ENCODE results near the gene RHD.
"Not testable (repeated sequence)": the region's sequence is repeated elsewhere in the genome, so short reads cannot be mapped to it uniquely, and the experiment has no call there.

RHD gene

GRCh38 chr1:25356441-25356840 is 84.1 kb downstream of the RHD start:
- no peak for DNase-seq (ENCODE audit: low read depth)

- no peak for DNase-seq (ENCODE audit: low read depth)
Measured at GRCh38 chr1:25356848-25357247, 84.5 kb downstream of the RHD start.

- no peak for DNase-seq (ENCODE audit: low read depth)
Measured at GRCh38 chr1:25360596-25361581, 88.6 kb downstream of the RHD start.

DNA sequence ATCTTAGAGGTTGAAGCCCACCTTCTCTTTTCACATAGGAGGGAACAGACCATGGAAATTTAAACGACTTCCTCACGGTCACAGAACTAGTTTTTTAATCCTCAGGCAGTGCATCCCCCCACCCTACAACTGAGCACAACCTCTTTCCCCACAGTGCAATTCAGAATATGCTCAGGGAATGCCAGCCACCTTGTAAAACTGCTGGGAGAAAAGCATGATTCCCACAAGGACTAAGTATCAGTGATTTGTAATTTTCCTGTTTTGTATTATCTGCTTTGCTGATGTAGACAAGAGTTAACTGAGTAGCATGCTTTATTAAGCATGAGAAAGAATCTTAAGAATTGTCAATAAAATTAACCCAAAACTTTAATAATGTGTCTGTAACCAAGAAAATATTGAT is 89.6 kb downstream of the RHD start:
- DNase-seq (ENCODE audit: low read depth): no peak

DNA sequence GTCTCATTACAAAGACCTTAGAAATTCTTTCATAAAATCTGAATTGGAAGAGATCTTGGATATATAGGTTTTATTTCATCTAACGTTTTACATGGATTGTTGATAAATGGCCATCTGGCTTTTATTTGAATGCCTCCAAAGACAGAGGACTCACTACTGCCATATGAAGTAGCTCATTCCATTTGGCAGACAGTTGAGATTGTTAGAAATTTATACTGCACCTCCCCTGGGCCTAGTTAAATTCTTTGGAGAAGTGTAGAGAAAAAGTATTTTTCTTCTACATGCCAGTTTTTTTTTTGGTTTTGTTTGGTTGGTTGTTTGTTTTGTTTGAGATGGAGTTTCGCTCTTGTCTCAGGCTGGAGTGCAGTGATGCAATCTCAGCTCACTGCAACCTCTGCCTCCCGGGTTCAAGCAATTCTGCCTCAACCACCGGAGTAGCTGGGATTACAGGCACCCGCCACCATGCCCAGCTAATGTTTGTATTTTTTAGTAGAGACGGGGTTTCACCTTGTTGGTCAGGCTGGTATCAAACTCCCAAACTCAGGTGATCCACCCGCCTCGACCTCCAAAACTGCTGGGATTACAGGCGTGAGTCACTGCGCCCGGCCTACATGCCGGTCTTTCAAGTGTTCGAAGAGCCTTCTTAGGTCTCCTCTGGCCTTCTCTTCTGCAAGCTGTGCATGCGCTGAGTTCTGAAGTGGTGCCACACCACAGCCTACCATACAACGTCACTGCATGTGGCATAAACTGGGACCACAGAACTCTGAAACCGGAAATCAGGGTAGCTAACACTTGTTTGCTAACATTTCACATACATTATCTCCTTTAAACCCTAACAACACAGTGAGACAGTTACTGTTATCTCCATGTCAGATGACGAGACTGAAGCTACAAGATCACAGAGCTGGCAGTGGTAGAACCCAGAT is 90.6 kb downstream of the RHD start:
- not testable (repeated sequence) for DNase-seq (ENCODE audit: low read depth)

DNA sequence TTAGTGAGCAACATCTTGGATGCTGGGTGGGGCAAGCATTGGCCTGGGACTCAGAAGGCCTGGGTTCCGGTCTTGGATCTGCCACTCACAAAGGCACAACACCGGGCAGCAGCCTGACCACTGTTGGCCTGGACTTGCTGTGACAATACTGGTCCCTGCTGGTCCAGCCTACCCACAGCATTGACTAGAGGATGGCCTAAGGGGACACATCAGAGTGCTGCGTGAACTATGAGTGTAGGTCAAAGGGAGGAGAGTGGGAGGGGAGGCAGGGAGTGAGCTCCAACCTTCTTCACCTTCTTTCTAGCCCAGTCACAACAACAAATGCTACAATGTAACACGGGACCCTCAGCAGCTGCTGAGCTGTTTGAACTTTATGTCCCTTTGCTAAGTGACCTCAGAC is 96.9 kb downstream of the RHD start:
- DNase-seq (ENCODE audit: low read depth): no peak

GRCh38 chr1:25369691-25370271 is 97.5 kb downstream of the RHD start:
- not testable (repeated sequence) for DNase-seq (ENCODE audit: low read depth)

GRCh38 chr1:25371757-25372156 is 99.4 kb downstream of the RHD start:
- not testable (repeated sequence) for DNase-seq (ENCODE audit: low read depth)

- DNase-seq (ENCODE audit: low read depth): not testable (repeated sequence)
Measured at GRCh38 chr1:25378367-25378766, 106.1 kb downstream of the RHD start.

All from stimulated activated CD8-positive, alpha-beta memory T cell treated with anti-CD3 and anti-CD28 coated beads, Interleukin-7, amount 100 ng/mL, for 24 hours (primary cell).